WTC11 (cell line): ENCODE results near the gene CXXC1. TPM values are rescaled to one million over a fixed set of nuclear protein-coding genes. Genes with fewer than 3 reads are reported as not detected.
"Not testable (repeated sequence)": the region's sequence is repeated elsewhere in the genome, so short reads cannot be mapped to it uniquely, and the experiment has no call there.

Source experiments
- ATAC-seq: fragments of 200-7000 bp; cut with Tn5 transposase; 2 replicates; pipeline ENCODE4 v1.10.0; 2021; ENCODE audit warnings: mild to moderate bottlenecking, moderate library complexity
- CTCF ChIA-PET: fragments of 300-600 bp; sonication (Branson Sonifier 250); formaldehyde crosslinking; loops from one replicate; lab custom pipeline; 2021; ENCODE audit warnings: antibody characterized with exemption; lab: Charles Lee
- POLR2A ChIA-PET: fragments of 350-600 bp; sonication (Branson Sonifier 250); formaldehyde crosslinking; loops from one replicate; lab custom pipeline; 2021; ENCODE audit warnings: antibody characterized with exemption; lab: Charles Lee
- DNase-seq: peaks from one replicate; pipeline ENCODE4 v3.0.0; 2021; ENCODE audit warnings: low spot score
- H3K27ac Mint-ChIP-seq: 2 replicates; pipeline ENCODE4 v1.8.0; 2021; ENCODE audit warnings: mixed read lengths
- H3K27me3 Mint-ChIP-seq: 2 replicates; pipeline ENCODE4 v1.8.0; 2021; ENCODE audit warnings: low read depth, mild to moderate bottlenecking, moderate library complexity, mixed read lengths
- H3K36me3 Mint-ChIP-seq: 2 replicates; pipeline ENCODE4 v1.8.0; 2021; ENCODE audit warnings: mixed read lengths
- H3K4me1 Mint-ChIP-seq: 2 replicates; pipeline ENCODE4 v1.8.0; 2022; ENCODE audit warnings: mixed read lengths
- H3K4me3 Mint-ChIP-seq: 2 replicates; pipeline ENCODE4 v1.8.0; 2021; ENCODE audit warnings: mild to moderate bottlenecking, moderate library complexity, mixed read lengths
- H3K9me3 Mint-ChIP-seq: 2 replicates; pipeline ENCODE4 v1.8.0; 2021; ENCODE audit warnings: mixed read lengths
- ARID4B ChIP-seq: sonication (generic); formaldehyde crosslinking; IDR thresholded peaks from 2 replicates; pipeline ENCODE4 v1.8.0; 2023; ENCODE audit warnings: missing genetic modification reagents, mild to moderate bottlenecking, borderline replicate concordance
- ATF2 ChIP-seq: sonication (generic); formaldehyde crosslinking; IDR thresholded peaks from 2 replicates; pipeline ENCODE4 v1.8.1; 2022; ENCODE audit warnings: low read depth, missing genetic modification reagents, borderline replicate concordance
- E2F4 ChIP-seq: sonication (generic); formaldehyde crosslinking; IDR thresholded peaks from 2 replicates; pipeline ENCODE4 v1.8.1; 2022; ENCODE audit warnings: low read depth, mild to moderate bottlenecking, moderate library complexity, missing genetic modification reagents, borderline replicate concordance
- ELF4 ChIP-seq: sonication (generic); formaldehyde crosslinking; IDR thresholded peaks from 2 replicates; pipeline ENCODE4 v1.8.1; 2022; ENCODE audit warnings: low read depth, mild to moderate bottlenecking, moderate library complexity, missing genetic modification reagents
- EMX1 ChIP-seq: fragments of 250-450 bp; sonication (Bioruptor Pico); IDR thresholded peaks from 2 replicates; pipeline ENCODE4 v1.8.0; 2021; ENCODE audit warnings: mild to moderate bottlenecking
- FOXP1 ChIP-seq: sonication (generic); formaldehyde crosslinking; IDR thresholded peaks from 2 replicates; pipeline ENCODE4 v1.8.0; 2022; ENCODE audit warnings: missing genetic modification reagents, mild to moderate bottlenecking, moderate library complexity, borderline replicate concordance
- GABPB1 ChIP-seq: sonication (generic); formaldehyde crosslinking; IDR thresholded peaks from 2 replicates; pipeline ENCODE4 v1.8.1; 2023; ENCODE audit warnings: mild to moderate bottlenecking, missing genetic modification reagents
- GTF2I ChIP-seq: fragments of 250-450 bp; sonication (Bioruptor Pico); conservative IDR thresholded peaks from 2 replicates; pipeline ENCODE4 v1.4.0; 2021; ENCODE audit warnings: mild to moderate bottlenecking
- JAZF1 ChIP-seq: fragments of 250-450 bp; sonication (Bioruptor Pico); IDR thresholded peaks from 2 replicates; pipeline ENCODE4 v1.9.0; 2021; ENCODE audit warnings: moderate library complexity, mild to moderate bottlenecking, inconsistent platforms
- MAX ChIP-seq: sonication (generic); formaldehyde crosslinking; IDR thresholded peaks from 2 replicates; pipeline ENCODE4 v1.8.0; 2022; ENCODE audit warnings: mild to moderate bottlenecking, missing genetic modification reagents
- MLX ChIP-seq: sonication (generic); formaldehyde crosslinking; IDR thresholded peaks from 2 replicates; pipeline ENCODE4 v1.8.1; 2023; ENCODE audit warnings: mild to moderate bottlenecking, missing genetic modification reagents, moderate library complexity
- OVOL2 ChIP-seq: fragments of 250-450 bp; sonication (Bioruptor Pico); IDR thresholded peaks from 2 replicates; pipeline ENCODE4 v1.9.0; 2021; ENCODE audit warnings: mild to moderate bottlenecking, borderline replicate concordance
- TEAD4 ChIP-seq: sonication (generic); formaldehyde crosslinking; IDR thresholded peaks from 2 replicates; pipeline ENCODE4 v1.8.0; 2022; ENCODE audit warnings: mild to moderate bottlenecking, missing genetic modification reagents
- USF2 ChIP-seq: sonication (generic); formaldehyde crosslinking; IDR thresholded peaks from 2 replicates; pipeline ENCODE4 v1.8.1; 2023; ENCODE audit warnings: mild to moderate bottlenecking, missing genetic modification reagents, moderate library complexity
- ZMAT4 ChIP-seq: fragments of 250-450 bp; sonication (Bioruptor Pico); IDR thresholded peaks from 2 replicates; pipeline ENCODE4 v1.9.0; 2021; ENCODE audit warnings: mild to moderate bottlenecking
- ZNF512 ChIP-seq: sonication (generic); formaldehyde crosslinking; IDR thresholded peaks from 2 replicates; pipeline ENCODE4 v1.8.1; 2022; ENCODE audit warnings: missing genetic modification reagents, borderline replicate concordance
- total RNA-seq: library from RNA; stranded (reverse); gene quantifications from 3 replicates; pipeline ENCODE4 v1.2.3, GENCODE V29; 2021

The CXXC1 gene
- total RNA-seq, 1 experiment from 2014 or later, result 94.5 TPM

- no peak for TF ChIP-seq FOXP1 (CRISPR knock-in tag)
Observed at GRCh38 chr18:50310080-50310479, 22.6 kb upstream of the CXXC1 start (continued).

- CTCF ChIA-PET, result interaction anchor here (0.6 kb wide), 1 partner anchor 48 kb away, joined by 3 read pairs; no protein-coding TSS in a partner anchor
Observed at GRCh38 chr18:50308851-50309250, 21.4 kb upstream of the CXXC1 start.

GRCh38 chr18:50307738-50308470 is 20.4 kb upstream of the CXXC1 start:
- Mint-ChIP-seq H3K4me3 (peak overlapping the region; percentile 80), H3K27ac (no peak overlapping the region), H3K9me3 (peaks cover 5% of the 10 kb centered on the region), H3K36me3 (no peaks in the 10 kb centered on the region), H3K27me3 (peaks cover 73% of the 10 kb centered on the region), H3K4me1 (peaks cover 3% of the 10 kb centered on the region; the same call in 1 of the 2 replicates)
- ChIA-PET POLR2A (no interaction called here), CTCF (interaction anchor here (1.1 to 1.5 kb wide), 5 partner anchors 10 to 121 kb away, joined by 3 to 7 read pairs (median 5); no protein-coding TSS in a partner anchor)
- peak; percentile 99 for ATAC-seq
- peak; percentile 46 for TF ChIP-seq USF2
- TF ChIP-seq MAX (CRISPR knock-in tag), result 0 out of 2 replicates have a peak, but pooled peaks have one; percentile 20
- TF ChIP-seq GABPB1 (CRISPR knock-in tag), result peak; percentile 97
- no peak for TF ChIP-seq TEAD4
- peak; percentile 92 for DNase-seq

More at GRCh38 chr18:50308851-50309250, 21.4 kb upstream of the CXXC1 start:
- DNase-seq, H3K36me3 Mint-ChIP-seq, H3K4me3 Mint-ChIP-seq, H3K27ac Mint-ChIP-seq, H3K9me3 Mint-ChIP-seq, POLR2A ChIA-PET, H3K4me1 Mint-ChIP-seq, ATAC-seq: not testable (repeated sequence)
- peaks cover 64% of the 10 kb centered on the region for H3K27me3 Mint-ChIP-seq

GRCh38 chr18:50307400-50307737 is 19.9 kb upstream of the CXXC1 start:
- H3K27ac Mint-ChIP-seq, result no peak overlapping the region
- no peaks in the 10 kb centered on the region for H3K36me3 Mint-ChIP-seq
- H3K9me3 Mint-ChIP-seq, result peaks cover 5% of the 10 kb centered on the region
- peak; percentile 48 for ATAC-seq
- ChIA-PET CTCF (interaction anchor here (1.1 to 1.5 kb wide), 5 partner anchors 9 to 121 kb away, joined by 3 to 7 read pairs (median 5); no protein-coding TSS in a partner anchor), POLR2A (no interaction called here)
- H3K27me3 Mint-ChIP-seq, result peaks cover 78% of the 10 kb centered on the region
- no peak for DNase-seq
- peaks cover 3% of the 10 kb centered on the region; the same call in 1 of the 2 replicates for H3K4me1 Mint-ChIP-seq
- peak overlapping the region; percentile 80 for H3K4me3 Mint-ChIP-seq
- TF ChIP-seq MLX, result no peak
- TF ChIP-seq ELF4 (CRISPR knock-in tag), result no peak
- TF ChIP-seq E2F4 (CRISPR knock-in tag), result no peak
- no peak for TF ChIP-seq JAZF1 (CRISPR knock-in tag)
- no peak for TF ChIP-seq EMX1 (CRISPR knock-in tag)
- TF ChIP-seq ZNF512 (CRISPR knock-in tag), result no peak
- TF ChIP-seq ATF2, result no peak
- no peak for TF ChIP-seq ARID4B (CRISPR knock-in tag)
- no peak for TF ChIP-seq GTF2I (CRISPR knock-in tag)
- no peak for TF ChIP-seq ZMAT4
- no peak for TF ChIP-seq OVOL2 (CRISPR knock-in tag)
